Measurements from ENCODE around the gene SLC35E1.
A peak's percentile ranks its signal among the peaks of the same experiment; 100 is the strongest.

SLC35E1 gene

GRCh38 chr19:16543734-16544133 lies 28.5 kb downstream of the SLC35E1 start:
- DNase-seq, result peak in 1 of 5 experiments; percentile 25

- DNase-seq, result peak in 1 of 5 experiments; percentile 18
Measured at GRCh38 chr19:16542910-16543472, 29.2 kb downstream of the SLC35E1 start.

GRCh38 chr19:16542045-16542909 lies 29.9 kb downstream of the SLC35E1 start, which contains the start of gene CHERP:
TSS of gene CHERP (minus strand) at chr19:16542437. CDS start at chr19:16542378, 59 bp downstream.
- DNase-seq, result peak; percentile 88 to 97 (median 92)

DNA sequence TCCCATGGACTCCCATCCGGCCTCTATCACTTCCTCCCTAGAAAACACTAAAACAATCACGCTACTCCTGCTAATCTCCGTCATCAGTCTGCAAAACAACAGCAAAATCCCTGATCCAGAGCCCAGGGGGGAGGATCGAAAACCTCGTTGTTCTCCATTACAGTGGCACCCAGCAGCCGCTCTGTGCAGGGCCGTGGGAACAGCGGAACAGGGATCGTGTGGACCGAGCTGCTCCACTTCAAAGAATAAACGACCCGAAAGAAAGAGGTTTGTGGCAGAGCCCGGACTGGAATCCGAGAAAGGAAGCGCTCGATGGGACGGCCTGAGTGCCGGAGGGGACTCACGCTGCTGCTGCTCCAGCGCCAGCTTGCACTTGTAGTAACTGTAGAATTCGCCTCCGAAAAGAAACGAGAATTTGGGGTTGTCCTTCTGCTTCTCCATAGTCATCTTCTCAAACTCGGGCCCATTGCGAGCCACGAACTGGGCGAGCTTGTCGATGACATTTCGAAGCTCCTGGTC lies 30.6 kb downstream of the SLC35E1 start:
- peak in 1 of 5 experiments; percentile 31 for DNase-seq

DNA sequence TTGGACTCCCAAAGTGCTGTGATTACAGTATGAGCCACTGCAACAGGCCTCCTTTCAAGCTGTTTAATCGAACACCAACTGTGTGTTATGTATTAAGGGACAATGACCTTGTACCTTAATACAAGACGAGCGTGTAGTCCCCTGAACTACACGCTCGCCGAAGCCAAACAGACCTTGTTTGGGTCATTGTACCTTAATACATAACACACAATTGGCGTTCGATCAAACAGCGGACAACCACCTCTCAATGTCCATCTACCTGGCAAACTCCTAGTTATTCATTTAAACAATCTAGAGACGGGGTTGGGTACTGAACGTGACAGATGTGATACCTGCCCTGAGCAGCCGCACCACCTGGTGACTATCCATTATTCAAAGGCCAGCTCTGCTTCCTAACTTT lies 31.3 kb downstream of the SLC35E1 start:
- no peak for DNase-seq

GRCh38 chr19:16537111-16537510 lies 35.1 kb downstream of the SLC35E1 start:
- DNase-seq, result no peak

DNA sequence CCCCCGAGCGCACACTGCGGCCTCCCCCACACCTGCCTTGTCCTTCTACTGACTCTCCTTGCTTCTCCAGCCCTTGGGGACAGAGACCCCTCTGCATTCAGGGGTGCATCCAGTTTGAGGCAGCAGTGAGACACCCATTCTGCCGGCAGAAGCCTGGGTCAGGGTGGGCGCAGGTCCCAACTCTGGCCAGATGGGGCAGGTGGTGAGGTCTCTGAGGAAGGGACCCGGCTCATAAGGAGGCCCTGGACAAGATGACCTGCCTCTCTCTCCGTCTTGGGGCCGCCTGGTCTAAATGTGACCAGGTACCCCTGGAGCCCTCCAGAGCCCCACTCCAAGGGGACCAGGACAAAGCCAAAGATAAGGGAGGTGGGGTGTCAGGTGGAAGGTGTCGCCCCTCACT lies 36.1 kb downstream of the SLC35E1 start:
- no peak for DNase-seq

- DNase-seq, result no peak
Measured at GRCh38 chr19:16535381-16535780, 36.8 kb downstream of the SLC35E1 start.

DNA sequence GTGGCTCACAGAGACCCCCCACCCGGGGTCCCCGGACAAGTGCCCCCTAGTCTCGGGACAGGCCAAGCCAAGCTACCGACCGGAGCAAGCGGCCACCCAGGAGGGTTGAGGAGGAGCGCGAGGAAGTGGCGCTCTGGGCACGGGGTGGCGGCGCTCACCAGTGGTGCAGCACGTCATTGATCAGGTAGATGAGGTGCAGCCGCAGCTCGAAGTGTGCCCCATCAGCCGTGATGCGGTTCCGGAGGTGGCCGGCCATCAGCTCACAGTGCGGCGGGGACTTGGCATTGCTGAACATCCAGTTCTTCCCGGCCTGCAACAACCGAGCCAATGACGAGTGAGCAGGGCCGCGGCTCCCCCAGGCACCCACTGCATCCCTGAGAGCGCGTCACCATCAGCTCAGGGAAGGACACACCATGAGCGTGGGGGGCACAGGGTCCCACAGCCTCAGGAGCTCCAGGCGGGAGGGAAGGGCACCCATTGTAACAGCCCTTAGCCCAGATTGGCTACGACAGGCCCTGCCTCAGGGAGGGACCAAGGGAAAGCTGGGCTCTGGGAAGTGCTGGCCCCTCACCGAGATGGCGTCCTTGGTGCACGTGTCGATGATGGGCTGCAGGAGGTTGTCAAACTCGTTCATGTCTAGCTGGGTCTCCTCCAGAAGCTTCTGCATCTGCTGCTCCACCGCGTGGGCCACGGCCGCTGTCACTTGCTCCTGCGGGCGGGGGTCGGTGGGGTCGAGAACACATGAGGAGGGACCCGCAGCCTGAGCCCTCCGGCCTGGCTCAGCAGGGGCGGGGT lies 39.6 kb downstream of the SLC35E1 start:
- no peak for DNase-seq

DNA sequence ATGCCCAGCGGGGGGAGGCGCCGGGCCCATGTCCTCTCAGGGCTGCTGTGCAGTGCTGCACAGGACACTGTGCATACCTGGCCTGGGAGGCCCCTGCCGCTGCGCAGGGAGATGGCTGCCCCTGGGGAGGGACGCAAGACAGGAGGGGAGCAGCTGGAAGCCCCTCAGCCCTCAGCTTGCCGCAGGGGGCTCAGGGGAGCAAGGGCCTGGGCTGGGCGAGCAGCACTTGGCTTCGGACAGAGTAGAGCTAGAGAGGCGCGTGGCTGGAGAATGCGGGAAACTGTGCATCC lies 40.9 kb downstream of the SLC35E1 start:
- no peak for DNase-seq

DNA sequence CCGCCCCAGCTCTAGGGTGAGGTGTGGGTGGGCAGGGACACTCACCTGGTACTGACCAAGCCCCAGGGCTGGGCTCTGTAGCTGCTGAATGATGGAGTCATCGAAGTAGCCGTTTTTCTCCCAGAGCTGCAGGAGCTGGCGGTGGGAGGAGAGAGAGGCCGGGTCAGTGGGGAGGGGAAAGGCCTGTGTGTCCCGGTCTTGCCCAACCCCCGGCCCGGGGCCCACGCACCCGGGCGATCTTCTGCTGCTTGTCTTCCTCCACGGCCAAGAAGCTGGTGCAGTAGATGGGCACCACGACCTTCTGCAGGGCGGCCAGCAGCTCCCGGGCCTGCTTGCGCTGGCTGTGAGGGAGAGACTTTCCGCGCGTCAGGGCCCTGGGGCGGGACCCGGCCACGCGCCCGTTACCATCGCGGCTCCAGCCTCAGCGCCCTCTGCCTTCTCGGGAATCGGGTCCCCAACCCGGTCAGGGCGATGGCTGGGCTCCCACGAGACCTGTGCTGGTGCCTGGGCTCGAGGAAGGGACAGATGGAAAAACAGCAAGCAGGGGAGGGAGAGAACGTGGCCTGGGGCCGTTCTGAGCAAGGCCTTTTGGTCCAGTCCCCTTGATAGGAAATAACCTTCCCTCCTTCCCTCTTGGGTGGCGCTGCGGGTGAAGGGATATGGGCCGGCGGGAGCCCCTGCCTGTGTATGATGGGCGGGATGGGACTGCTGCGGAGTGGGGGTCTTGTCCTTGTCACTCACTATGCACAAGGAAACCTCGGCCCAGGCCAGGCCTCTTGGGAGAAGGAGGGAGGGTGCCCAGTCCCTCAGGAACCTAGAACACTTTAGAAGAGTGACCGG lies 41.5 kb downstream of the SLC35E1 start:
- DNase-seq, result no peak

- DNase-seq, result no peak
Measured at GRCh38 chr19:16529466-16530144, 42.6 kb downstream of the SLC35E1 start.

- DNase-seq, result peak in 4 of 5 experiments; percentile 18 to 64 (median 30)
Measured at GRCh38 chr19:16527971-16528521, 44.2 kb downstream of the SLC35E1 start.

- no peak for DNase-seq
Measured at GRCh38 chr19:16527334-16527935, 44.8 kb downstream of the SLC35E1 start.

DNA sequence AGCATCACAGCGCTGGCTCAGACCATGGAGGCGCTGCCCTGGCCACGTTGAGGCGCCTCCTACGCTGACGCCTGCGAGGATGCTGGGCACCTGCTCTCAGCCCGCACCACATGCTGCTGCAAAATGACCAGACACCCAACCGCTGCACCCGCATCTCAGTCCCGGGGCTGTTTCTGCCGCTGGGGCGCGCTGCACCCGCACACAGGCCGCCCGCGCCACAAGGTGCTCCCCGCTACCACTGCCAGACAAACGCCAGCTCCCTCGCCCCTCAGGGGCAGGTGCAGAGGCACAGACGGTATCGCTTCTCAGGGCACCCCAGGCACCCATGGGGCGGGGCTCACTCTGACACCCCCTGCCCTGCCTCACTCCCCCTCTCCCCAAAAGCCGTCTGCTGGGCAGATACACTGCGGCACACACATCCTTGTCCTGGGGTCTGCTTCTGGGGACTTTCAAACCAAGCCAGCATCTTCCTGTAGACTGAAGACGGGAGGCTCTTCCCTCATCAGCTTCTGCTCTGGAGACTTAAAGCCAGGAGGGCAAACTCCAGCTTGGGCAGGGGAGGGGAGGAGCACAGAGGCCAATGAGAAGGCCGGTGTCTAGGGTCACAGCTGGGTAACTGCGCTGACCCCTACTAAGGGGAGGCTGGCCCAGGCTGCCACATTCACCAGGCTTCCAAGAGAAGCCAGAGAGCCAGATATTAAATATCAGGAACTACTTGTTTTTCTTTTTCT lies 46.3 kb downstream of the SLC35E1 start:
- DNase-seq, result no peak

DNA sequence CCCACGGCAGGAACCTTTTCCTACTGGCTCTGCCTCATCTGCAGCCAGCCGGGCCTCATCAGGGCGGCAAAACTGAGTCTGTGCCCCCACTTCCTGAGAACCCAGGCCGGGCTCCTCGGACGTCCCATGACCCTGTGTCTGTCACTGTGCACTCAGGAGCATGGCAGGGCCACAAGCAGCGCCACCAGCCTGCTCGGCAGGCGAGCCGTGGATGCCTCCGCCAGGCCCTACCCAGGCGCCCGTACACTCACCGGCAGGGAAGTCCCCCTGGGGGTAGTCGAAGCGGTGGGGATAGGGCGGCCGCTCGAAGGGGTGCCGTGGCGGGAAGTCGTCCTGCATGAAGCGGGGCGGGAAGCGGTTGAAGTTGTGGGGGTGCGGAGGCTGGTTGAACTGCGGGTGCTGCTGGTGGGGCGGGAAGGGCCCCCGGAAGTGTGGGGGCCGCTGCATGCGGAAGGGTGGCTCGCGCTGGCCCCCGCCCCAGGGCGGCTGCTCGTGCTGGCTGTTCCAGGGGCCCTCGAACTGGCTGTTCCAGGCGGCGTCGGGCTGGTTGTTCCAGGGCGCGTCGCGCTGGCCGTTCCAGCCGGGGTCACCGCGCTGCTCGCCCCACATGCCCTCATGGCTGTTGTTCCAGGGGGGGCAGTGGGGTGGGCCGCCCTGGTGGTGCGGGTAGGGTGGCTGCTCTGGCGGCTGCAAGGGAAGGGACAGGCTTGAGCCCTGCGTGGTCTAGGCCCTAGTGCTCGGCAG lies 47.1 kb downstream of the SLC35E1 start:
- DNase-seq, result no peak

DNA sequence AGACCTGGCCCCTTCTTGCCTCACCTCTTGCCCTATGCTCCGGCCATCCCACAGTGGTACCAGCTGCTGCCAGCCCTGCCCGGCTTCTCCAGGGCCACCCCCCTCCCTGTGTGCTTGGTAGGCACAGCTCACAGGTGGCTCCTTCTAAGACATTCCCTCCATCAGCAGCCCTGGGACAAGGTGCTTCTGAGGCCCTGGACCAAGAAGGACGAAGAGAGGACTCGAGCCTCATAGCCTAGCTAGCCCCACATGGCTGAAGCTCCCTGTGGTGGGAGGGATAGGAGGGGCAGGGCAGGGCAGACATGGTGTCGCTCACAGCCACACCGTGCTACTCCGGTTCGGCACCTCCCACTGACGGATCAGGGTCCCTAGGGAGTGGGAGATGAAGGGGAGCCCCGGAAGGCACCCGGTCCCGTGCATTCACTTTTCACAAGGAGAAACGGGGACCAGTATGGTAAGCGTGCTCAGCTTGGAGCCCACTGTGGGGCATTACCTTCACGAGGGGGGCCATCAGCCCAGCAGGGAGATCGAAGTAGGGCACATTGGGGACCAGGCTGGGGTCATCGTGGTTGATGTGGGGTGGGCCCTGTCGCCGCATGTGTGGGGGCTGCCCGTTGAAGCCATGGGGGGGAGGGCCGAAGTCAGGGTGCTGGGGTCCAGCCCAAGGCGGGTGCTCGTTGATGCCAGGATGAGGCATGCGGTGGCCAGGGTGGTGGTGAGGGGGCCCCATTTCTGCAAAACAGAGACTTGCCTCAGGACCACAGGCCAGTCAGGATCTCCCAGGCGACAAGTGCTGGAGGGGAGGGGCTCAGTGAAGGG lies 49.4 kb downstream of the SLC35E1 start:
- DNase-seq, result no peak

GRCh38 chr19:16521715-16522289 lies 50.4 kb downstream of the SLC35E1 start:
- no peak for DNase-seq

Measured in T-helper 2 cell (primary cell).